GM12891 (cell line): ENCODE measurements around the gene BRPF1.

ENCODE experiments used
- POLR2A ChIP-seq: IDR thresholded peaks from 2 replicates; pipeline ENCODE4 v1.6.1; 2011; ENCODE audit warnings: low read depth, low read length, control low read depth
- SPI1 ChIP-seq: IDR thresholded peaks from 2 replicates; pipeline ENCODE4 v1.6.1; 2011; ENCODE audit warnings: low read depth, low read length, control low read depth

DNA sequence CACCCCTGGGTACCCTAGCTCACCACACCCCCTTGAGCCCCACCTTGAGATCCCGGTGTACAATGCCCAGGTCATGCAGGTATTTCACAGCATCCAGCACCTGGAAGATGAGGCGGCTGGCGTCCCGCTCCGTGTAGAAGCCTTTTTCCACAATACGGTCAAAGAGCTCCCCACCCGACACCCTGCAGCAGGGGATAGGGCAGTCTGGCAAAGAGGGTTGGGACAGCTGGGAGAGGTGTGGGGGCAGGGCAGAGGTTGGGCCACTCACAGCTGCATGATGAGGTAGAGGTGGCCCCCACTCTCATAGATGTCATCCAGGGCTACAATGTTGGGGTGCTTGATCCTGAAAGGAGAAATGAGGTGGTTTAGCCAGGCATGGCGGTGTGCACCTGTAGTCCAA, 31.3 kb downstream of the BRPF1 start:
- TF ChIP-seq POLR2A = no peak
- no peak for TF ChIP-seq SPI1
